GM18868 (cell line): Measurements from ENCODE around the gene RAD23A.

Experiments
- ATAC-seq: cut with Tn5 transposase; IDR thresholded peaks from one replicate; pipeline ENCODE4 v1.9.1; 2021; ENCODE audit warnings: mild to moderate bottlenecking, moderate library complexity; ENCODE audit not compliant: unreplicated experiment

The RAD23A gene

DNA sequence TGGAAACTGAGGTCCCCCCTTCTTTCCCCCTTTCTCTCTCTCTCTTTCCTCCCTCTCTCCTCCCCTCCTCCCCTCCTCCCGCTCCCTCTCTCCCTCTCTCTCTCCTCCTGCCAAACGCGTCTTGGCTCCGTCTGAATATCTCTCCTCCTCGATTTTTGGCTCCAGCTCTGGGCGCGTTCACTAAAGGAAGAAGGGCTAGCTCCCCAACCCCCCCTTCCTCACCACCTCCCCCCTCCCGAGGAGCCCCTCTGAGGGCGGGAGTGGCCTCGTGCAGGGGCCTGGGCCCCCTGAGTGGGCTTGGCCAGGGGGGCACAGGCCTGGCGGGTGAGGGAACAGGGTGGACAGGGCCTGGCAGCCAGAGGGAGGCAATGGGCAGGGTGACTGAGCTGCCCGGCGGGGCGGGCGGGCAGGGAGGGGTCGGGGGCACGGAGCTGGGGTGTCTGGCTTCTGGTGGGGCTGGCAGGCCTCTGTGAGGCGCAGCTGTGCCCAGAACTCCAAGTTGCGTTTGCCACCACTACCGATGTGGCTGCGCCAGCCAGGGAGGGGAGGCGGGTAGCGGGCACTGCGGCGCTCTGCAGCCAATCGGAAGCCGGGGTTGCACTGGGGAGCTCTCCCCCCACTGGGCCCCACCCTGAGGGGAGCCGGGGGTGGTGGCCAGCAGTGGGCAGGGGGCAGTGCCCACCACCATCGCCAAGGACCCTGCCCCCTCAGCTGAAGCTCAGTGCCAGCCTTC is 56.7 kb downstream of the RAD23A start:
- ATAC-seq: no peak

DNA sequence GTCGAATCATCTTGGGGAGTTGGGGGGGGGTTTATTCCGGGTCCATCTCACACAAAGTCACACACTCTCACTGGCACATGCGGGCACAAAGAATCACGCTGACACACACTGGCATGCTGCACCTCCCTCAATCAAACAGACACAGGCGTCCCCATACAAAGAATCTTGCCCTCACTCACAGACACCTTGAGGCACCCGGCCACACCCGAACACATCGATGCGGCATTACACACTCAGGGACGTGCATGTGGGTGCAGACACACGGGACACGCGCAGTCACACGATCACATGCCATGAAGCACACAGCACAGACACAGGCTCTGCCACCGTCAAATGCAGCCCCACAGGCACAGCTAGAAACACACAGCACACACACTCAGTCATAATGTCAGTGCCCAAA is 57.4 kb downstream of the RAD23A start:
- no peak for ATAC-seq
